ENCODE data around the gene MDM1. TPM values are rescaled to one million over a fixed set of nuclear protein-coding genes. Genes with fewer than 3 reads are reported as not detected.

The MDM1 gene
- polyA plus RNA-seq, 1 donor (not counting 4 experiments of a cell fraction or from before 2014, with no cell fraction given) = 7.5 TPM

GRCh38 chr12:68364893-68365725 is 32.9 kb upstream of the MDM1 start:
- H3K36me3 ChIP-seq (ENCODE audit: control insufficient read depth in 2 of 2, extremely low read depth in 1 of 2, insufficient read depth in 2 of 2, low read length in 2 of 2) = no peaks in the 10 kb centered on the region
- H3K4me3 ChIP-seq (ENCODE audit: control insufficient read depth in 2 of 3, extremely low read depth in 1 of 3, insufficient read depth in 2 of 3, low read depth in 1 of 3, low read length in 3 of 3) = peak overlapping the region in 1 of 3 experiments; percentile 9
- H2AFZ ChIP-seq (ENCODE audit: control insufficient read depth, low read length) = peak overlapping the region; percentile 94
- peak overlapping the region; percentile 47 for H3K9ac ChIP-seq (ENCODE audit: control insufficient read depth, extremely low read depth, insufficient read depth, low read length)
- peaks cover 8% of the 10 kb centered on the region for H3K4me1 ChIP-seq (ENCODE audit: control insufficient read depth, extremely low read depth, insufficient read depth, low read length)
- peak overlapping the region; percentile 48 for H3K27ac ChIP-seq (ENCODE audit: control insufficient read depth, insufficient read depth, low read length)
- FAIRE-seq = peak; percentile 83
- TF ChIP-seq CTCF (optimal IDR thresholded peaks at IDR 0.05 in 1 of 3, IDR thresholded peaks at IDR 0.05 in 1 of 3, conservative IDR thresholded peaks at IDR 0.05 in 1 of 3; ENCODE audit: extremely low read depth in 1 of 3, insufficient read depth in 2 of 3, low read length in 3 of 3) (no peak), EZH2 (IDR thresholded peaks at IDR 0.05; ENCODE audit: low read length) (no peak)
- peak overlapping the region; percentile 63 for H3K4me2 ChIP-seq (ENCODE audit: control insufficient read depth, extremely low read depth, insufficient read depth, low read depth, low read length)
- no peaks in the 10 kb centered on the region for H4K20me1 ChIP-seq (ENCODE audit: control insufficient read depth, extremely low read depth, insufficient read depth, low read length)
- H3K27me3 ChIP-seq (ENCODE audit: control insufficient read depth, extremely low read depth, insufficient read depth, low read length) = no peaks in the 10 kb centered on the region
- dilution Hi-C loops (cut with MboI; ENCODE audit: extremely low pct_ligation_motif_present, low sequenced_read_pairs) = no loop called here
- H3K79me2 ChIP-seq (ENCODE audit: control insufficient read depth, insufficient read depth, low read length) = no peaks in the 10 kb centered on the region
- peak; percentile 56 for DNase-seq (ENCODE audit: low read depth, low spot score)
- no peaks in the 10 kb centered on the region for H3K9me3 ChIP-seq (ENCODE audit: control insufficient read depth, low read depth, low read length)
- H3K9me1 ChIP-seq (ENCODE audit: control insufficient read depth, extremely low read depth, insufficient read depth, low read length) = no peaks in the 10 kb centered on the region

GRCh38 chr12:68364328-68364727 is 32.2 kb upstream of the MDM1 start:
- Histone ChIP-seq H3K27ac (ENCODE audit: control insufficient read depth, insufficient read depth, low read length) (no peak overlapping the region), H3K79me2 (ENCODE audit: control insufficient read depth, insufficient read depth, low read length) (no peaks in the 10 kb centered on the region), H3K9ac (ENCODE audit: control insufficient read depth, extremely low read depth, insufficient read depth, low read length) (no peak overlapping the region), H3K9me3 (ENCODE audit: control insufficient read depth, low read depth, low read length) (no peaks in the 10 kb centered on the region), H2AFZ (ENCODE audit: control insufficient read depth, low read length) (no peak overlapping the region), H3K27me3 (ENCODE audit: control insufficient read depth, extremely low read depth, insufficient read depth, low read length) (no peaks in the 10 kb centered on the region), H3K9me1 (ENCODE audit: control insufficient read depth, extremely low read depth, insufficient read depth, low read length) (no peaks in the 10 kb centered on the region), H3K36me3 (ENCODE audit: control insufficient read depth in 2 of 2, extremely low read depth in 1 of 2, insufficient read depth in 2 of 2, low read length in 2 of 2) (no peaks in the 10 kb centered on the region), H3K4me1 (ENCODE audit: control insufficient read depth, extremely low read depth, insufficient read depth, low read length) (peaks cover 8% of the 10 kb centered on the region), H3K4me2 (ENCODE audit: control insufficient read depth, extremely low read depth, insufficient read depth, low read depth, low read length) (no peak overlapping the region), H3K4me3 (ENCODE audit: control insufficient read depth in 2 of 3, extremely low read depth in 1 of 3, insufficient read depth in 2 of 3, low read depth in 1 of 3, low read length in 3 of 3) (no peak overlapping the region), H4K20me1 (ENCODE audit: control insufficient read depth, extremely low read depth, insufficient read depth, low read length) (no peaks in the 10 kb centered on the region)
- DNase-seq (ENCODE audit: low read depth, low spot score) (no peak), FAIRE-seq (no peak)
- no peak for TF ChIP-seq CTCF (optimal IDR thresholded peaks at IDR 0.05 in 1 of 3, IDR thresholded peaks at IDR 0.05 in 1 of 3, conservative IDR thresholded peaks at IDR 0.05 in 1 of 3; ENCODE audit: extremely low read depth in 1 of 3, insufficient read depth in 2 of 3, low read length in 3 of 3)
- TF ChIP-seq EZH2 (IDR thresholded peaks at IDR 0.05; ENCODE audit: low read length) = no peak
- dilution Hi-C loops (cut with MboI; ENCODE audit: extremely low pct_ligation_motif_present, low sequenced_read_pairs) = no loop called here
